ENCODE data around the gene TTLL8. TPM values are rescaled to one million over a fixed set of nuclear protein-coding genes. Genes with fewer than 3 reads are reported as not detected.

Gene TTLL8
- total and polyA plus RNA-seq, 12 donors, result not detected

DNA sequence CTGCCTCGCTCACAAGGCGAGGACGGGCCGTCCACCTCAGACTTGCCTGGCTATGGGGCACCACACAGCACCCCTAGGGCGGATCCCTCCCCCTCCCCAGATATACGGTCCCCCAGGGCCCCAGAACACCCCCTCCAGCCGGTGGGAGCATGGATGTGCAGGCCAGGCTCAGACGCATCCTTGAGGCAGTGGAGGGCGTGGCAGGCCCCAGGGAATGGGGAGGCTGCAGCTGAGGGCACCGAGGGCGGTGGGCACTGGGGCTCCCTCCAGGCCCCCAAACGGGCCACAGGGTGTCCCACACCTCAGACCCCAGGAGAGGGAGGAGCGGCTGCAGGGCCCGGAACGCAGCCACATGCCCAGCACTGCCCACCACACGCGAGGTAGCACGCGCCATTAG, 12.1 kb downstream of the TTLL8 start:
- peaks cover 24% of the 10 kb centered on the region for H3K27me3 ChIP-seq
- intact Hi-C loops (cut with DNase I), result no loop called here

DNA sequence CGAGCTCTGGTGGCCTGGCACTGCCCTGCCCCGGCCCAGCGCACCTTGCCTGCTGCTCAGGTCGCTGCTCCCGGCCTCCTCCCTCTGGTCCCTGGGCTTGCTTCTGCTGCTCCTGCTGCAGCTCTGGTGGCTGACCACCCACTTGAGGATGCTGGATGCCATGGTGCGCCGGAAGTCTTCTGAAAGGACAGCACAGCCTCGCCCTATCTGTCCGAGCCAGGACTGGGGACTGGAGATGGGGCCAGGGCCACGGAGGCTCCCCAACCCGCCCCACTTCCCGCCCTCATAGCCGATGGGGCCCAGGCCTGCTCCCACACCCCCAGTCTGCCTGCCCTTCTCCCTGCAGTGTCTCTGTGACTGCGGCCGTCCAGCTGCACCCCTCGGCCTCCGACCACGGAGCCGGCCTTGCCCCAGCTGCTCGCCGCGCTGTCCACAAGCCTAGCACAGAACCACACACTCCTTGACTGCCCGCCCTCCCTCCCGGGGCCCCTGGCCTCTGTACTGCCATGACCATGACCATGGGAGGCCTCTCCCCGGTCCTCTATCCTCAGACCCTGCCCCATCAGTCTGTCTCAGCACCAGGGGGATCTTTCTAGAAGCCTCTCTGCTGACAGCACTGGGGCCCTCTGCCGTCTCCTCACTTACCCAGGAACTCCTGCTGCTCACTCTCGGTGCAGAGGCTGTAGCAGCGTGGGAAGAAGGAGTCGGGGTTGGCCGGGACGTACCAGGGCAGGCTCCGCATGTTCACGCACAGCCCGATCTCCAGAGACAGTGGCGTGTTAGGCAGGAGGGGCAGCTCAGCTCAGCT, 12.7 kb downstream of the TTLL8 start:
- H3K27ac ChIP-seq, result no peak overlapping the region
- no peaks in the 10 kb centered on the region for H3K36me3 ChIP-seq (replicated peaks in 1 of 2)
- no peak overlapping the region for H3K4me3 ChIP-seq
- H3K4me1 ChIP-seq (replicated peaks in 1 of 2), result no peaks in the 10 kb centered on the region
- DNase-seq, result no peak
- TF ChIP-seq, protein P1, sequence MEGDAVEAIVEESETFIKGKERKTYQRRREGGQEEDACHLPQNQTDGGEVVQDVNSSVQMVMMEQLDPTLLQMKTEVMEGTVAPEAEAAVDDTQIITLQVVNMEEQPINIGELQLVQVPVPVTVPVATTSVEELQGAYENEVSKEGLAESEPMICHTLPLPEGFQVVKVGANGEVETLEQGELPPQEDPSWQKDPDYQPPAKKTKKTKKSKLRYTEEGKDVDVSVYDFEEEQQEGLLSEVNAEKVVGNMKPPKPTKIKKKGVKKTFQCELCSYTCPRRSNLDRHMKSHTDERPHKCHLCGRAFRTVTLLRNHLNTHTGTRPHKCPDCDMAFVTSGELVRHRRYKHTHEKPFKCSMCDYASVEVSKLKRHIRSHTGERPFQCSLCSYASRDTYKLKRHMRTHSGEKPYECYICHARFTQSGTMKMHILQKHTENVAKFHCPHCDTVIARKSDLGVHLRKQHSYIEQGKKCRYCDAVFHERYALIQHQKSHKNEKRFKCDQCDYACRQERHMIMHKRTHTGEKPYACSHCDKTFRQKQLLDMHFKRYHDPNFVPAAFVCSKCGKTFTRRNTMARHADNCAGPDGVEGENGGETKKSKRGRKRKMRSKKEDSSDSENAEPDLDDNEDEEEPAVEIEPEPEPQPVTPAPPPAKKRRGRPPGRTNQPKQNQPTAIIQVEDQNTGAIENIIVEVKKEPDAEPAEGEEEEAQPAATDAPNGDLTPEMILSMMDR (IDR thresholded peaks at IDR 0.05), result no peak
- TF ChIP-seq POLR2A (IDR thresholded peaks at IDR 0.05), result no peak
- intact Hi-C loops (cut with DNase I), result no loop called here
- H3K27me3 ChIP-seq, result peaks cover 27% of the 10 kb centered on the region
- 60 to 83% (median 70%) methylated on average over 15 to 35 of the region's 35 CpGs for WGBS, 4 donors
- no peaks in the 10 kb centered on the region for H3K9me3 ChIP-seq (replicated peaks in 1 of 3)

More for the DNA sequence above, 12.1 kb downstream of the TTLL8 start:
- no peak overlapping the region for H3K27ac ChIP-seq
- TF ChIP-seq, protein P1 (IDR thresholded peaks at IDR 0.05), result no peak
- no peak for TF ChIP-seq POLR2A (IDR thresholded peaks at IDR 0.05)
- no peaks in the 10 kb centered on the region for H3K36me3 ChIP-seq (replicated peaks in 1 of 2)
- H3K4me1 ChIP-seq (replicated peaks in 1 of 2), result no peaks in the 10 kb centered on the region
- no peak overlapping the region for H3K4me3 ChIP-seq
- H3K9me3 ChIP-seq (replicated peaks in 1 of 3), result no peaks in the 10 kb centered on the region
- WGBS, 4 donors, result 73 to 87% (median 77%) methylated on average over 2 to 19 of the region's 19 CpGs
- no peak for DNase-seq

DNA sequence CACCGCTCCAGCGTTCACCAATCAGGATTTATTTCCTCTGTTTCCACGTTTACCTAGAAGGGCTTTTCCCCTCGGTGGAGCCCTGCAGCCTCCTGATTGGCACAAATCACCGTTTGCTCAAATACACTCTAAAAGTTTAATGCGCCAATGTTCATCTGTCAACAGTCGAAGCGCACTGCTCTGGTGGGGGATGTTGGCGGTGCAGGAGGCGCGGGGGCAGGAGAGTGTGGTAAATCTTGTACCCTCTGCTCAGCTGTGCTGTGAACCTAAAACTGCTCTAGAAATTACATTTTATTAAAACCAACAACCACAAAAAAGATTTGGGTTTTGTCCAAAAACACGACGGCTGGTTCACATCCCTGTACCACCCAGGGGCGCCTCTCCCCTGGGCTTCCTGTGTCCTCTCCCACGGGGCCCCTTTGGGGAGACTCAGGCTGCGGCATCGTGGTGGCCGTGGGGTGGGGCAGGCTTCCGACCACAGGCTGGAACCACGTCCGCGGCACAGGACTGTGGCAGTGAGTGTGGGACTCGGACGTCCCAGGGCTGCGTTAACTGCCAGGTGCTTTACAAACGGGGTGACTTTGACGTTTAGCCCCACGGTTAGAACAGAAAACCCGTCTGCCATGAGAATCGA, 13.5 kb downstream of the TTLL8 start:
- intact Hi-C loops (cut with DNase I), result no loop called here
- no peaks in the 10 kb centered on the region for H3K9me3 ChIP-seq (replicated peaks in 1 of 3)
- DNase-seq, result no peak
- H3K4me3 ChIP-seq, result no peak overlapping the region
- H3K36me3 ChIP-seq (replicated peaks in 1 of 2), result no peaks in the 10 kb centered on the region
- TF ChIP-seq, protein P1 (IDR thresholded peaks at IDR 0.05), result no peak
- no peak for TF ChIP-seq POLR2A (IDR thresholded peaks at IDR 0.05)
- peaks cover 27% of the 10 kb centered on the region for H3K27me3 ChIP-seq
- WGBS, 4 donors, result 65 to 76% (median 68%) methylated on average over 19 to 30 of the region's 30 CpGs
- no peak overlapping the region for H3K27ac ChIP-seq
- no peaks in the 10 kb centered on the region for H3K4me1 ChIP-seq (replicated peaks in 1 of 2)

DNA sequence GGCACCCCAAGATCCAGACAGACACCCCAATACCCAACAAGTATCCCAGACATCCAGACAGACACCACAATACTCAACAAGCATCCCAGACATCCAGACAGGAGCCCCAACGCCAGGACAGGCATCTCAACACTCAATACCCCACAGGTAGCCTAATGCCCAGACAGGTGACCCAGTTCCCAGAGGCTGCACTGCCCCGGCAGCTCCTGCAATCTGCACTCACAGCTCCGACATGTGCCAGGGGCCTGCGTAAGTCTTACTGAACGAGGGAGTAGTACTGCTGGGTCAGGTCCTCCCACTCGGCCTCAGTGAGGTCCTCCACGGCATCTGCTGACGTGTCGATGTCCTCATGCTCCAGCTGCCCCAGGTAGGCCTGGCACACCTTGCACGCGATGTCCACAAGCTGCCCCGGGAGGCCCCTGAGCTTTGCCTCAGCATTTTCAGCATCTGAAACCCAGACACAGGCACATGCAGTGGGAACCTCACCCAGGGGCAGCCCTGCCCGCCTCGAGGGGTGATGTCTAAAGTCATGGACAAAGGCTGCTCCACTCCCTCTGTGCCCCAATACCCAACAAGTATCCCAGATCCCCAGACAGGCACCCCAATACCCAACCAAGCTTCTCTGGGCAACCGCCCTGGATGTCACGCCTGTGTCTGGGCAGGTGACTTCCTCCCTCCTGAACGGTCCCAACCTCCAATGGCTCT, 16.6 kb downstream of the TTLL8 start:
- H3K36me3 ChIP-seq (replicated peaks in 1 of 2), result no peaks in the 10 kb centered on the region
- H3K4me1 ChIP-seq (replicated peaks in 1 of 2), result no peaks in the 10 kb centered on the region
- no peak for DNase-seq
- peaks cover 19% of the 10 kb centered on the region for H3K27me3 ChIP-seq
- intact Hi-C loops (cut with DNase I), result no loop called here
- 71 to 86% (median 79%) methylated on average over 3 to 17 of the region's 17 CpGs for WGBS, 4 donors
- TF ChIP-seq, protein P1 (IDR thresholded peaks at IDR 0.05), result no peak
- no peak for TF ChIP-seq POLR2A (IDR thresholded peaks at IDR 0.05)
- H3K27ac ChIP-seq, result no peak overlapping the region
- H3K4me3 ChIP-seq, result no peak overlapping the region
- no peaks in the 10 kb centered on the region for H3K9me3 ChIP-seq (replicated peaks in 1 of 3)
